Measurements from ENCODE around the gene MRPL51.

GRCh38 chr12:6489449-6489848 lies 3.6 kb downstream of the MRPL51 start:
- TF ChIP-seq CTCF (IDR thresholded peaks at IDR 0.05) (no peak), EZH2 (IDR thresholded peaks at IDR 0.05; ENCODE audit: borderline replicate concordance, insufficient read depth, low read depth, low read length, poor library complexity, severe bottlenecking) (no peak)
